ENCODE measurements around the gene BEND6. TPM values are rescaled to one million over a fixed set of nuclear protein-coding genes. Genes with fewer than 3 reads are reported as not detected.

BEND6 gene
- total and polyA plus RNA-seq, 2 of the 4 experiments (the other 2 are of a cell fraction): 4.1 to 9.7 TPM

DNA sequence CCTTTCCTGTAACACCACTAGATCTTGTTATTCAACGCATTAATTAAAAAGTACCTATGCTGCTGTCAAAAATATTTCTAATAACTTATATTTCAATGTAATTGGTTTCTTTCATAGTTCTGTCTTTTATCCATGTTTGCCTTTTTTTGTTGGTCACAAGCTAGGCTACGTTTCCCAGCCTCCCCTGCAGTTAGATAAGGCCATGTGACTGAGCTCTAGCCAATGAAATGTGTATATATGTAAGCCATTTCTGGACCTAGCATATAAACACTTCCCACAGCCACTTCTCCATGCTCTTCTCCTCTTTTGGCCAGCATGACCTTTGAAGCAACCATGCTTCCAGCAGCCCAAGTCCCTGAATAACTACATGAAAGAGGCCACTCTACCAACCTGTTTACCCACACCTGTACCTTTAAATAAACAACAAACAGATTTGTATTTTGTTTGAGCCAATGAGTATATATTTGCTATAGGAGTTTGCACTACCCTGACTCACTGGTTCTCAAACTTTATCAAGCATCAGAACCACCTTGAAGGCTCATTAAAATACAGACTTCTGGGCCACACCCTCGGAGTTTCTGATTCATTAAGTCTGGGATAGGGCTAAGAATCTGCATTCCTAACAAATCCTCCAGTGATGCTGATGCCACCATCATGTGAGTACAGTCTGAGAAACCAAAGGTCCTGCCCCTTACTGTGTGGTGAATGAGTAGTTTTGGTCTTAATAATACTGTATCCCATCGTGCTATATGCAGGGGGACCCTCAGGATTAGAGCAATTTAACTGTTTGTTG lies 45.6 kb upstream of the BEND6 start:
- POLR2A ChIA-PET (ENCODE audit: unreplicated experiment): no interaction called here

More for the DNA sequence above, 45.6 kb upstream of the BEND6 start:
- 0 out of 3 replicates have a peak overlapping the region, but pooled peaks have one; percentile 20 for H2BK15ac ChIP-seq (ENCODE audit: low read depth, low read length)
- H3K56ac ChIP-seq (ENCODE audit: extremely low read depth, insufficient read depth, low read length): no peak overlapping the region
- 0 out of 2 replicates have a peak overlapping the region, but pooled peaks have one; percentile 1 for H2BK20ac ChIP-seq (ENCODE audit: low read depth, low read length)
- CTCF ChIA-PET: no interaction called here
- H3K4ac ChIP-seq (ENCODE audit: low read depth, low read length): 0 out of 2 replicates have a peak overlapping the region, but pooled peaks have one; percentile 26
- H3K79me1 ChIP-seq (ENCODE audit: low read depth in 1 of 2, low read length in 2 of 2): peaks cover 24 to 62% of the 10 kb centered on the region in 2 experiments
- no peak overlapping the region; the same call in 1 of the 2 replicates for H3K23ac ChIP-seq (ENCODE audit: low read depth, low read length)
- no CpG with 5 or more reads among the region's 4 CpGs for WGBS, 2 experiments (ENCODE audit: extremely low coverage in 2 of 2, insufficient read length in 1 of 2)
- H3K27me3 ChIP-seq (ENCODE audit: control insufficient read depth, insufficient read depth, low read length): no peaks in the 10 kb centered on the region
- no peaks in the 10 kb centered on the region for H4K20me1 ChIP-seq (ENCODE audit: insufficient read depth, low read length)
- no TSS peak for BruUV-seq (replicated peaks)
- ATAC-seq (ENCODE audit: low read depth): 0 out of 2 replicates have a peak, but pooled peaks have one; percentile 13
- peak overlapping the region; percentile 40; the same call in 1 of the 2 replicates for H2AK5ac ChIP-seq (ENCODE audit: low read depth, low read length)
- H3K27ac ChIP-seq (ENCODE audit: insufficient read depth, low read length): no peak overlapping the region
- no peak overlapping the region for H4K5ac ChIP-seq (ENCODE audit: low read depth, low read length)
- no peak overlapping the region for H3K4me3 ChIP-seq (ENCODE audit: insufficient read depth, low read depth, low read length)
- dilution Hi-C loops (cut with HindIII; ENCODE audit: low sequenced_read_pairs, unreplicated experiment) (no loop called here), in situ Hi-C loops (cut with MboI; ENCODE audit: low sequenced_read_pairs) (loop anchor here (5.0 to 10.0 kb wide), 2 partner anchors 275 to 408 kb away; partner anchors contain the start of gene PRIM2), intact Hi-C loops (cut with micrococcal nuclease) (no loop called here)
- peak; percentile 54 for DNase-seq
- no peak overlapping the region for H4K8ac ChIP-seq (ENCODE audit: low read depth in 2 of 2, low read length in 2 of 2)
- no peak overlapping the region for H3K9ac ChIP-seq (ENCODE audit: low read depth, low read length)
- no peaks in the 10 kb centered on the region for H3K9me3 ChIP-seq (ENCODE audit: control insufficient read depth, insufficient read depth, low read length)
- TF ChIP-seq MAZ (IDR thresholded peaks at IDR 0.05; ENCODE audit: borderline replicate concordance, low read depth, low read length) (no peak), RAD21 (IDR thresholded peaks at IDR 0.05; ENCODE audit: low read length) (no peak), BHLHE40 (IDR thresholded peaks at IDR 0.05; ENCODE audit: low read depth, low read length) (peak; percentile 60)
- H3K4me1 ChIP-seq (ENCODE audit: control insufficient read depth, insufficient read depth, low read length): peaks cover 24% of the 10 kb centered on the region
- H2BK5ac ChIP-seq (ENCODE audit: low read depth, low read length, poor library complexity, severe bottlenecking): no peak overlapping the region
- H3K36me3 ChIP-seq (ENCODE audit: control insufficient read depth, insufficient read depth, low read length): no peaks in the 10 kb centered on the region
- H3K4me2 ChIP-seq (ENCODE audit: low read depth, low read length): no peak overlapping the region
- H2BK120ac ChIP-seq (ENCODE audit: low read depth, low read length): no peak overlapping the region
- no peak overlapping the region for H2AFZ ChIP-seq (replicated peaks; ENCODE audit: low read length, poor library complexity)
- peak overlapping the region; percentile 69; the same call in 1 of the 2 replicates for H3K14ac ChIP-seq (replicated peaks; ENCODE audit: low read depth, low read length)
- no peak overlapping the region for H2AK9ac ChIP-seq (replicated peaks; ENCODE audit: low read depth, low read length, poor library complexity)
- peaks cover 5% of the 10 kb centered on the region; the same call in 1 of the 2 replicates for H3K9me1 ChIP-seq (ENCODE audit: insufficient read depth, low read length)
- H3K18ac ChIP-seq (ENCODE audit: low read depth, low read length): no peak overlapping the region
- H4K91ac ChIP-seq (ENCODE audit: insufficient read depth, low read depth, low read length): no peak overlapping the region

All from IMR-90 (cell line).